Tongue (tissue), 2 donors: ENCODE results near the gene ELL. TPM values are rescaled to one million over a fixed set of nuclear protein-coding genes. Genes with fewer than 3 reads are reported as not detected.
A peak's percentile ranks its signal among the peaks of the same experiment; 100 is the strongest.
"Not testable (repeated sequence)": the region's sequence is repeated elsewhere in the genome, so short reads cannot be mapped to it uniquely, and the experiment has no call there.

Source experiments
- DNase-seq: peaks from one replicate; pipeline ENCODE4 v3.0.0-alpha.2; 2015
- total RNA-seq: library from RNA; depleted of rRNA; stranded (reverse); fragments of >200 nt; gene quantifications from one replicate; pipeline ENCODE4 v1.2.3, GENCODE V29; 2014

ELL gene
- 21.7 TPM for total RNA-seq

DNA sequence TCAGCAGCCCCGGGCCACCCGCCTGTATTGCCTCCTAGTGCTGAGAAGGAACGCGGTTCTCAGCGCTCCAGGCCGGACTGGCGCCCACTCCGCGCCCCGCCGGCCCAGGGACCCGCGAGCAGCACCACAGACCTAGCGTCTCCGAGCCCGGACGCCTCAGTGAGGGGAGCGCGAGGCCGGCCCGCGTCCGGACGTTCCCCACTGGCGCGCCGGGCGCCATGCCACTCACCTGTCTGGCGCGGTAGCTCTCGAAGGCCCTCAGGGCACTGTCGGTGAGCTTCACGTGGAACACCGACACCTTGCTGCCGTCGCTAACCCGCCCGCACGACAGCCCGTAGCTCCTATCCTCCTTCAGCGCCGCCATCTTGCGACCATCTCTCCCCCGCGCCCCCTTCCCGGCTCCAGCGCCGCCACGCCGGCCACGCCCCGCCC is at the start of gene ELL:
Gene ELL (minus strand): TSS at position 379 of the 432 bp plus-strand sequence. CDS start 15 bp downstream, at position 364.
- DNase-seq = no peak

DNA sequence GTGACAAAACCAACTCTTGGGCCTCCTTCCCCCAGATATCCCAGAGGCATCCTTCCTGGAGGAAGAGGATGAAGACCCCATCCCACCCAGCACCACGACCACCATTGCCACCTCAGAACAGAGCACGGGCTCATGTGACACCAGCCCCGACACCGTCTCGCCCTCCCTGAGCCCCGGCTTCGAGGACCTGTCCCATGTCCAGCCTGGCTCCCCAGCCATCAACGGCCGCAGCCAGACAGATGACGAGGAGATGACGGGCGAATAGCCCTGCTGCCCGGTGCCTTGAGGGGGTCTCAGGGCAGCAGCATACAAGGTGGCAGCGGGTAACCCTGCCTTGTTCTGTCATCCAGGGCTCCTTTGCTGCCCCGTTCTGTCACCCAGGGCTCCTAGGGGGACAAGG is 46.5 kb upstream of the ELL start:
- no peak for DNase-seq

DNA sequence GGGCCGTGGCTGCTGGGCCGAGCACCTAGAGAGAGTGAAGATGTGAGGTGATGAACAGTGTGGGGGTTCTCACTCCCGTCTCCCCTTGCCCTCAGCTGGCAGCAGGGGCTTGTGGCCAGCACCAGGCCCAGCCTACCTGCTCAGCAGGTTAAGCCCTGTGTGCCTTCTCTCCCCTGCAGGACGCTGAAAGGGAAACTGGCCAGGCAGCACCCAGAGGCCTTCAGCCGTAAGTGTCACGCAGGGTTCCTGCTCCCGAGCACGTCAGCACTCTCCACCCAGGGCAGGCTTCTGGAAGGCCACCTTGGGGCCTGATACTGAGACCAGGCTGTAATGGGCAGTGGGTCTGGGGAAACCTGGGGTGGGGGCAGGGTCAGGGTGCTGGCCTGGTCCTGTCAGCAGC is 45.1 kb upstream of the ELL start:
- no peak for DNase-seq

GRCh38 chr19:18562086-18562485 is 40.2 kb upstream of the ELL start:
- DNase-seq = no peak

GRCh38 chr19:18559685-18560084 is 37.8 kb upstream of the ELL start:
- no peak for DNase-seq

GRCh38 chr19:18558604-18559003 is 36.7 kb upstream of the ELL start:
- no peak for DNase-seq

DNA sequence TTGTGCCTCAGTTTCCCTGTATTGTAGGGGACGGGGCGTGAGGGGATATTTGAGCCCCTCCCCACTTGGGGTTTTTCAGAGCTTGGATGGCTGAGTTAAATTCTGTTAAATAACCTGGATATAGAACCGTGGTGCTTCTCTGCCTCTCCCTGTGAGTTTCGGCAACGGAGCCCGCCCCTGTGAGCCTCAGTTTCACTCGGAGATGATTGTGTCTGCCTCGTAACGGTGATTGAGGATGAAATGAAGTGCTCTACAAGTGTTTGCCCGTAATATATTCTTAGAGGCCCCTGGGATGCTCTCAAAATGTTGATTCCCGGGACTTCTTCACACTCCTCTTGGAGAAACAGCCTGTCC is 36.3 kb upstream of the ELL start:
- DNase-seq = peak; percentile 10

- peak; percentile 99 for DNase-seq
Observed at GRCh38 chr19:18557411-18558201, 35.7 kb upstream of the ELL start, which contains the start of gene KXD1. KXD1 (plus strand) TSS chr19:18557870; CDS start chr19:18562057, 4,187 bp downstream.

GRCh38 chr19:18551631-18552030 is 29.8 kb upstream of the ELL start:
- no peak for DNase-seq

DNA sequence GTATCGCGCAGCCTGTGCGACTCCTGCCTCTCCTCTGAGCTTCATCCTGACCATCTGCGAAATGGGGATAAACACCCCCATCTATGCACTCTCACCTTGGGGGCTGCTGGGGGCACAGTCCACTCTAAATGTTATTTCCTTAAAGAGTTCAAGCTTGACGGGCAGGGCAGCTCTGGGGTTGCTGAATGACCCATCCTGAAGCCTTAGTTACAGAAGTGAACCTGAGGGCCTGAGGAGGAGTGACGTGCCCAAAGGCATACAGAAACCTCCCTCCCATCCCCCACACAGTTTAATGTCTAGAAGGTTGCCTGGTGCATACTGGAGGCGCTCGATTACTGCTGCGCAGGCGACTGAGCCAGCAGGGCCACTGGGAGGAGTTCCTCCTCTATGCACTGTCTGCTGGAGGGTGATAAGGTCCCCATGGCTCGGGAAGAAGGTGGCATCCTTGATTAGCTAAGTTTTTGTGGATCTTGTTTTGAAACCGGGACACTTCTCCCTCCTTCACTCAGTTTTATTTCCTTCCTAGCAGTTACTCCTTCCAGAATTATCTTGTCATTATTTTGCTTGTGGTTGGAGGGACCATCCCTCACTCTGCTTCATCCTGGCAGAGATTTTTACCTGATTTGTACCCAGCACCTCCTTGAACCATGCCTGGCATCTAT is 22.1 kb upstream of the ELL start:
- DNase-seq = peak; percentile 51

GRCh38 chr19:18542941-18543813 is 21.3 kb upstream of the ELL start, which contains the start of gene FKBP8:
FKBP8 (minus strand) TSS chr19:18543573; CDS start chr19:18541970, 1,603 bp downstream.
- DNase-seq = peak; percentile 96

- no peak for DNase-seq
Observed at GRCh38 chr19:18541992-18542940, 20.4 kb upstream of the ELL start.

- no peak for DNase-seq
Observed at GRCh38 chr19:18541258-18541991, 19.6 kb upstream of the ELL start.

- not testable (repeated sequence) for DNase-seq
Observed at GRCh38 chr19:18540200-18540599, 18.3 kb upstream of the ELL start.

- no peak for DNase-seq
Observed at GRCh38 chr19:18539372-18539771, 17.5 kb upstream of the ELL start.

DNA sequence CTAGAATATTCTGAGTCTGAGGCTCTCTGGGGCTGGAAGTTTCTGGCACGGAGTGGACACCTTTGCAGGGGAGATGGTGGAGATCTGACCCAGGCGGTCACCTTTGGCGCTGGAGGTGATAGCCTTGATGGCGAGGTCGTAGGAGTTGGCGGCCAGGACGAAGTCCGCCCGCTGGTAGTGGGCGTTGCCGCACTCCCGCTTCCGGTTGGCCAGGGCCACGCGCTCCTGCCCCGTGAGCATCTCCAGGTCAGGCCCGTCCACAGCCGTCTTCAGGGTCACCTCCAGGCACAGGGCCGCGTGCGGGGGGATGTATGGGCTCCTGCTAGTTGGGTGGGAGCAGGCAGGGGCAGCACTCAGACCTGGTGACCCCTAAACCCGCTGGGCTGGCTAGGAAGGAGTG is 16.2 kb upstream of the ELL start:
- no peak for DNase-seq

DNA sequence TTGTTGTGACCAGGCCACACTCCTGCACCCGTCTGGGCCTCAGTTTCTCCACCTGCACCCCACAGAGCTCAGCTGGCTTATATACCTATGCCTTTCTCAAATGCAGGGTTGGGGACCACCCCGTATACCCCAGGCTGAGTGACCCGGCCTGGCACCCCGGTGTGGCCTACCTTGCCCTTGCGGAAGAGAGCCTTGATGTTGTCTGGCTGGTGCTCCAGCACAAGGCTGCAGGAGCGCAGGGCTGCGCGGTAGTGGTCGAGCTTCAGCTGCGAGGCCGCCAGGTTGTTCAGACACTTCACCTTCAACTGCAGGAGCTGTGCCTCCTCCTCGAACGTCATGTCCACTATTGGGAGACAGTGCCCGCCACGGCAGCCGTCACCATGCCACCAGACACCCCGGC is 15.6 kb upstream of the ELL start:
- DNase-seq = no peak

DNA sequence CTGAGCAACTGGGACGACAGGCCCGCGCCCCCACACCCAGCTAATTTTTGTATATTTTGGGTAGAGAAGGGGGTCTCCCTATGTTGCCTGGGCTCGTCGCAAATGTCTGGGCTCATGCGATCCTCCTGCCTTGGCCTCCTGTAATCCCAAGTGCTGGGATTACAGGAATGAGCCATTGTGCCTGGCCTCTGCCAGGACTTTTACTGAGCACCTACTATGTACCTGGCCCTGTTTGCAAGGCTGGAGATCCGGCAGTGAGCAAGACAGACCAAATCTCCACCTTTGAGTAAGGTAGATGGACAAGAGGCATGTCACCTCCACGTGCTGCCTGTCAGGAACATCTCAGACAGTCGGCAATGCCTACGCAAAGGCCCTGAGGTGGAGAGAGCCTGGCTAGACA is 14.6 kb upstream of the ELL start:
- DNase-seq = no peak

- no peak for DNase-seq
Observed at GRCh38 chr19:18533058-18533457, 11.2 kb upstream of the ELL start.

GRCh38 chr19:18532168-18532890 is 10.5 kb upstream of the ELL start:
- no peak for DNase-seq
